ENCODE data around the gene LRFN4. TPM values are rescaled to one million over a fixed set of nuclear protein-coding genes. Genes with fewer than 3 reads are reported as not detected.

LRFN4 gene
- total RNA-seq, 6 experiments from 2014 or later, result 30.3 to 43.4 (median 34.6) TPM

- no peak overlapping the region for H3K4me3 Mint-ChIP-seq
- no peak overlapping the region for H3K27ac Mint-ChIP-seq
- H3K27me3 Mint-ChIP-seq (ENCODE audit: insufficient read depth), result peaks cover 3% of the 10 kb centered on the region; the same call in 1 of the 2 replicates
- no peaks in the 10 kb centered on the region for H3K9me3 Mint-ChIP-seq
- no peak for DNase-seq
- H3K36me3 Mint-ChIP-seq (ENCODE audit: low read depth), result no peaks in the 10 kb centered on the region
- no peak for TF ChIP-seq CTCF (IDR thresholded peaks at IDR 0.05)
- no peaks in the 10 kb centered on the region for H3K4me1 Mint-ChIP-seq (ENCODE audit: low read depth)
These were observed 5.1 kb downstream of the LRFN4 start for GRCh38 chr11:66861774-66862558.

GRCh38 chr11:66862559-66863037 is 5.7 kb downstream of the LRFN4 start:
- no peaks in the 10 kb centered on the region for H3K9me3 Mint-ChIP-seq
- no peak overlapping the region for H3K27ac Mint-ChIP-seq
- peaks cover 3% of the 10 kb centered on the region; the same call in 1 of the 2 replicates for H3K27me3 Mint-ChIP-seq (ENCODE audit: insufficient read depth)

GRCh38 chr11:66863428-66864125 is 6.7 kb downstream of the LRFN4 start:
- DNase-seq, result no peak
- no peak overlapping the region for H3K27ac Mint-ChIP-seq
- H3K27me3 Mint-ChIP-seq (ENCODE audit: insufficient read depth), result peaks cover 3% of the 10 kb centered on the region; the same call in 1 of the 2 replicates
- H3K4me1 Mint-ChIP-seq (ENCODE audit: low read depth), result no peaks in the 10 kb centered on the region
- H3K4me3 Mint-ChIP-seq, result no peak overlapping the region
- no peaks in the 10 kb centered on the region for H3K9me3 Mint-ChIP-seq
- peaks cover 4% of the 10 kb centered on the region; the same call in 1 of the 2 replicates for H3K36me3 Mint-ChIP-seq (ENCODE audit: low read depth)
- TF ChIP-seq CTCF (IDR thresholded peaks at IDR 0.05), result no peak

More at GRCh38 chr11:66862559-66863037, 5.7 kb downstream of the LRFN4 start:
- Mint-ChIP-seq H3K36me3 (ENCODE audit: low read depth) (no peaks in the 10 kb centered on the region), H3K4me1 (ENCODE audit: low read depth) (no peaks in the 10 kb centered on the region), H3K4me3 (no peak overlapping the region)
- TF ChIP-seq CTCF (IDR thresholded peaks at IDR 0.05), result no peak
- DNase-seq, result no peak

- Mint-ChIP-seq H3K27ac (no peak overlapping the region), H3K27me3 (ENCODE audit: insufficient read depth) (peaks cover 3% of the 10 kb centered on the region; the same call in 1 of the 2 replicates), H3K36me3 (ENCODE audit: low read depth) (peaks cover 4% of the 10 kb centered on the region; the same call in 1 of the 2 replicates), H3K4me1 (ENCODE audit: low read depth) (no peaks in the 10 kb centered on the region), H3K9me3 (no peaks in the 10 kb centered on the region), H3K4me3 (no peak overlapping the region)
- no peak for DNase-seq
- TF ChIP-seq CTCF (IDR thresholded peaks at IDR 0.05), result no peak
These were observed 7.5 kb downstream of the LRFN4 start for GRCh38 chr11:66864172-66864901.

- no peak overlapping the region for H3K27ac Mint-ChIP-seq
- H3K9me3 Mint-ChIP-seq, result no peaks in the 10 kb centered on the region
- no peak overlapping the region for H3K4me3 Mint-ChIP-seq
- TF ChIP-seq CTCF (IDR thresholded peaks at IDR 0.05), result no peak; the same call in 1 of the 2 replicates
- no peak for DNase-seq
- H3K4me1 Mint-ChIP-seq (ENCODE audit: low read depth), result no peaks in the 10 kb centered on the region
- H3K36me3 Mint-ChIP-seq (ENCODE audit: low read depth), result peaks cover 4% of the 10 kb centered on the region; the same call in 1 of the 2 replicates
- H3K27me3 Mint-ChIP-seq (ENCODE audit: insufficient read depth), result peaks cover 6% of the 10 kb centered on the region
These were observed 8.2 kb downstream of the LRFN4 start for GRCh38 chr11:66864924-66865697.
